COLO829 (cell line): ENCODE data around the gene KCNJ8.
"Not testable (repeated sequence)": the region's sequence is repeated elsewhere in the genome, so short reads cannot be mapped to it uniquely, and the experiment has no call there.

Source experiments
- DNase-seq: peaks from one replicate; pipeline ENCODE4 v3.0.0; 2012; ENCODE audit warnings: low spot score

Gene KCNJ8

DNA sequence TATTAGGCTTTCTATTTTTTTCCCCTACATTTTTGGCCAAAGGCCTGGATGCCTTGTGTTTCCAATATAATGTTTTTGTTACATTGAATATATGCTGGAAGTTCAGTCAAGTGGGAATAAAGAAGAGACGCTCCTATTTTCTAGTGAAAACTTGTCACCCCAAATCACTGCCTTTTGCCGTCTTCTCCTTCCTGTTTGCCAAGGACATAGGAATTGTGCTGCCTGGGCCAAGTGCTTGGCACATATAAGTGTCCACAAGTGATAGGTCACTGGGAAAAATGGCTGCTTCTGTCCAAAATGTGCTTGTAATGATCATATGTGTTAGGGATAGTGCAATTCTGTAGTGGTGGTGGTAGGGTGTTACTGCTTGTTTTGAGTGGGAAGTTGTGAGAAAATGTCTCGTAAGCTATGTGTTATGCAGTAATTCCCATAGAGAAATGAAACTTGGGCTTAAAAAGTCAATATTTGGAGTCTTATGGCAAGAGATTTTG lies 11.6 kb upstream of the KCNJ8 start:
- DNase-seq: no peak

DNA sequence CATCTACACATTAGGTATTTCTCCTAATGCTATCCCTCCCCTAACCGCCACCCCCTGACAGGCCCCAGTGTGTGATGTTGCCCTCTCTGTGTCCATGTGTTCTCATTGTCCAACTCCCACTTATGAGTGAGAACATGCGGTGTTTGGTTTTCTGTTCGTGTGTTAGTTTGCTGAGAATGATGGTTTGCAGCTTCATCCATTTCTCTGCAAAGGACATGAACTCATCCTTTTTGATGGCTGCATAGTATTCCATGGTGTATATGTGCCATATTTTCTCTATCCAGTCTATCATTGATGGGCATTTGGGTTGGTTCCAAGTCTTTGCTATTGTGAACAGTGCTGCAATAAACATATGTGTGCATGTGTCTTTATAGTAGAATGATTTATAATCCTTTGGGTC lies 8.2 kb upstream of the KCNJ8 start:
- DNase-seq: not testable (repeated sequence)

DNA sequence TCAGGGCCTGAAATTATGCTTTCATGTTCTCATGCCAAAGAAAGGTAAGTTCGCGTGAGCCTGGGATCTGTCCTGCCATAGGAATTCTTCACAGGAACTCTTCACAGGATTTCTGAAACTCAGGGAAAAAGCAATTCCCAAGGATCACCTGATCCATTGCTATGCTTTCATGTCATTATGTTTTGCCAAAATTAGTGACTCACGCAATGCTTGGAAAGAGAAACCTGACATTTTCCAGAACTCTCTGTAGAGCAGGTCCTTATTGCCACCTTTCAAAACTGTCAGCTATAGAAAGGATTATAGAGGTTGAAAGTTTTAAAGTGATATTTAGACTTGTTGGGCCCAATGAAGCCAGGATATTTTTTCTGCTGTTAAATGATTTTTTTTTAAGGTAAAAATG lies 6.3 kb upstream of the KCNJ8 start:
- DNase-seq: no peak

DNA sequence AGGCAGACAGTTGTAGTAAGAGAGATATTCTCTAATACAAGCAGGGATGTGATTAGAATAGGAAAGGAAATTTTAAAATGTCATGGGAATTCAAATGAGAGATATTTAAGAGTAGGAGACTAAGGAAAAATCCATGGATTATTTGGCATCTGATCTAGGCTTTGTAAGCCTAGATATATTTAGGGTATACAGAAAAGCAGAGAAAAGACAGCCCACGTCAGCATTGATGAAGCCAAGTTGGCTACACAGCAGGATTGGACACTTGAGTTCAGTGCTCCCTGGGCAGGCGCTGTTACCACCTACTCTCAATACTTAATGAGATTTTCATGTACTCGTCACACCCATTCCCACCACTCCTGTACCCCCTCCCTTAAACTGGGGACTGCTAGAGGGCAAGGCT lies 1.7 kb upstream of the KCNJ8 start:
- DNase-seq: no peak

DNA sequence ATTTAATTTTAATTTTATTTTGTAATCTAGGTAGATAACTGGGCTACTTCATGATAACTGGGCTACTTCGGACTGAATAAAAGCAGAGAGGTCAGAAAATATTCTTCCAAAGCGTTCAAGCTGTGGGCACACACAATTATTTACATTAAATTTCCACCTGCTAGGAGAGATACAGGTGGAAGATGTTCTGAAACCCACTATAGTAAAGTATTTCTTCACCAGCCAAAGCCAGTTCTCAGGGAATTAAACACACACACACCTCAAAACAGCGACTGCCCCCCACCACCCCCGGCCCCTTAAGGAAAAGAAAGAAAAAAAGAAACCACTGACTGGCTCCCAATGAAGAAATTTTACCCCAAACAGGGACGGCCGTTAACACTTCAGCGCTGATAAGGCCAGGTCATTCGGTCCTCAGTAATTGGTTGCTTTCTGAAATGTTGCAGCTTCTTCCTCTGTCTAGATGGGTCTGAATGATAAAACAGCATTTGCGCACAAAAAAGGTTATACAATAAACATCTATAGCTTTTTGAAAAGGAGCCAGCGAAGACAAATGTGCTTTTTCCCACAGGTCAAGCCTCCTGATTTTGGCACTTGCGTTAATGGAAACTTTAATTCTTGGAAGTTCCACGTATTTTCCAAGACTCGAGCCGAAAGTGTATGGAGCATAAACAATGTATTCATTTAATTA lies 771 bp upstream of the KCNJ8 start:
- no peak for DNase-seq

DNA sequence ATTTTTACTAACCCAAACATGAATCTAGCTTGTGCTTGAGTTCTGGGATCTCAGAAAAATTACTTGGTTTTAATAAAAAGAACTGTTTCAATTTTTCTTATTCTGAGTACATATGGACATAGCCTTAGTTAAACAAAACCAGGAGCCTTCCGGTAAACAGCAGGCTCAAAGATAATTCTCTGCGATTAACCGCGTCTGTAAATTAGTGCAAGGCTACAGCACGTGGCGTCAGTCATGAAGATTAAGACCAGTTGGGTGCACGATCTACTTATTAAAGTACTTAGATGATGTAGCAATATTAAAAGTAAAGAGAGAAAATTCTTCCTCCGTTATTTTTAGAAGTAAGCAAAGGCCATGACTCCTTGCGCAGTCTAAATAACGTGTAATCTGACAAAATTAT lies 700 bp downstream of the KCNJ8 start:
- no peak for DNase-seq

DNA sequence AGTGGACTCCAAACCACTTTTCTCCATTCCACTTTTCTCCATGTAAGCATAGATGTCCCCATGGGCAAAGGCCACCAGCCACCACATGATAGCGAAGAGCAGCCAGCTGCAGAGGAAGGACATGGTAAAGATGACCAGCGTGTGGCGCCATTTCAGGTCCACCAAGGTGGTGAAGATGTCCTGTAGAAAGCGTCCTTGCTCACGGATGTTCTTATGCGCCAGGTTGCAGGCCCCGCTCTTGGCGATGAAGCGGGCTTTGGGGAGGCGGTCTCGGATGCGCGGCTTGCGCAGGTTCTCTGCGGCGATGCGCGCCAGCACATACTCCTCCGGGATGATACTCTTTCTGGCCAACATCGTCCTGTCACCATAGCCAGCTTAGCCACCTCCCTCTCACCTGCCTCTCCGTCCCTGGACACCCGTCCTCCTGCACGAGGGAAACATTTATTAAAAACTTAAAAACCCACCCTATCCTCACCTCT lies 1.2 kb downstream of the KCNJ8 start:
- no peak for DNase-seq

DNA sequence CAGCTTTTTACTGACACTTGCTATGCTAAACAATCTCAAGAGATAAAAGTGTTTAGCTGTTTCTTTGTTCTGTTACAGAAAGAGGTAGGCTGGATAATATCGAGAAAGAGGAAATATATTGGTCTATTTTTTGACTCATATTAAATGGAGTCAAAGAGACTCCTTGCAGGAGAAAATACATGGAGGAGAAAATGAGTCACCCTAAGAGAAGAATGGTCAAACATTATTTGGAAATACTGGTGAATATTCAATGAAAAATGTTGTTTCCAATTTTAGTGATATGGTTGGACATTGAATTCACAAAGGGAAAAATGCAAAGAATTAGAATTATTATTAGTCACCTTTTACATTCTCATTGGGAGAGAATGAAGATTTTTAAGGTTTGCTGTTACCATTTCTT lies 3.2 kb downstream of the KCNJ8 start:
- no peak for DNase-seq

DNA sequence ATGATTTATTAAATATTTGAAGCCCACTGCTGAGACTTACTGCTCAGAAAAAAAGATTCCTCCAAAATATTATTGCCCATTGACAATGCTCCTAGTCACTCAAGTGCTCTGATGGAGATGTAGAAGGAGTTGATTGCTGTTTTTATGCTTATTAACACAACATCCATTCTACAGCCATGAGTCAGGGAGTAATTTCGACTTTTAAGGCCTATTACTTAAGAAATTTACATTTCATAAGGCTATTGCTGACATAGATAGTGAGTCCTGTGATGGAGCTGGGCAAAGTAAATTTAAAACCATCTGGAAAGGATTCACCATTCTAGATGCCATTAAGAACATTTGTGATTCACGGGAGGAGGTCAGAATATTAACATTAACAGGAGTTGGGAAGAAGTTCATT lies 5.2 kb downstream of the KCNJ8 start:
- no peak for DNase-seq

DNA sequence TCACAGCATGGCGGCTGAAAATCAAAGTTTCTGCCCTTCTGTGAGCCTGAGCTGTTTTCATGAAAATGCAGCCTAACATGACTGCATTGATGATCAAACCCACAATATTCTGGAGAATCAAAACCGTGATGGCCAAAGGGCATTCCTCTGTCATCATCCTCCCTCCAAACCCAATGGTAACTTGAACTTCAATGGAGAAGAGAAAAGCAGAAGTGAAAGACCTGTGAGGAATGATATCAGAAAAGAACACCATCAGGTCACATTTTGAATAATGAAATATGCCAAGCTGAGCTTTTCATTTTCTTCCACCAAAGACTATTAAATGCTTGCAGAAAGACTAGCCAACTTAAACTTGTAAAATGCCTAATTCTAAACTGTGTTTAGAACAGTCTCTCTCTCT lies 8.1 kb downstream of the KCNJ8 start:
- no peak for DNase-seq

DNA sequence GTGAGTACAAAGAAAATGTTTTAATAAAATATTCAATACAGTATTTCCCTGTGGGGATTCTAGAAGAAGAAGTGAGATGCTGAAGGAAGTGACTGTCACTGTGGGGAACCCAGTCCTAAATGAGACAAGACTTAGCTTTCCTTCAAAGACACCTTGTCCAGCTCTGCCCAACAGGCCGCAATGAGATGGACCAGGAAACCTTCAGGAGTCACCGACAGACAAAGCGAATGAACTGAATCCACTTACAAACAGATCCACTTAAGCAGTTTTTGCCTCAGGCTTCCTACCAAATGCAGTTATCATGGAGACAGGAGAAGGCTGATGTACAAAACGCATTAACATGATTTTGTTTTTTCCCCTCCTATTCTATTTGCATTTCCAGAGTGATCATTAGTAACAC lies 9.6 kb downstream of the KCNJ8 start:
- no peak for DNase-seq

DNA sequence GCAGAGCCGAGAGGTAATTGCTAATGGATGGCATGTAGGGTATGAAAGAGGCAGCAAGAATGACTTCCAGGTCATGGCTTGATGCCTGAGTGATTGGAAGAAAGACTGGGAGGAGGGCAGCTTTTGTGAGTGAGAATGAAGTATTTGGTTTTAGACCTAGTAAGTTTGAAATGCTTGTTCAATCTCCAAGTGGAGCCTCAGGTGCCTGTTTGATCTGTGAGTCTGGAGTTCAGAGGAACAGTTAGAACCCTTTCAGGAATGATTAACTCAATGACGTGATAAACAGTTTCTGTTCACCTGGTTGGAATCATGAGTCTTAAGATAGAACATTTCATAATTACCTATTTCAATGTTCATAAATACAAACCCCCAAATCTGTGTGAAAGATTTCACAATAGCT lies 10.4 kb downstream of the KCNJ8 start:
- DNase-seq: no peak

DNA sequence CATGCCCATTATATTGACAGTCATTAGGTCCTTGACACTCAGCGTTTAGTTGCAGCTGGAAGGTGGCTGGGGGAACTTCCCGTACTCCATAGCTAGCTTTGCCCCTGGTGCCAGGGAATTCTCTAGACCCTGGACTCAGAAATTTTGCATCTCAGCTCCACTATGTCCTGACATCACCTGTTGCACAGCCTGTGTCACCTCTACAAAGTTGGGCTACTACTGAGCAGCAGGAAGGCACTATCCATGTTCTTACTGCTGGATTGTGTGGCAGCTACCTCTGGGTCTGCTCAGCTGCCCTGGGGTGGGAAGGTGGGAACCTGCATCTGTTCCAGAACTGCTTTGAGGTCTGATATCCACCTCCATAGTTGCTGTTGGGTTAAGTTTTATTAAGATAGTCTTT lies 11.0 kb downstream of the KCNJ8 start:
- no peak for DNase-seq

DNA sequence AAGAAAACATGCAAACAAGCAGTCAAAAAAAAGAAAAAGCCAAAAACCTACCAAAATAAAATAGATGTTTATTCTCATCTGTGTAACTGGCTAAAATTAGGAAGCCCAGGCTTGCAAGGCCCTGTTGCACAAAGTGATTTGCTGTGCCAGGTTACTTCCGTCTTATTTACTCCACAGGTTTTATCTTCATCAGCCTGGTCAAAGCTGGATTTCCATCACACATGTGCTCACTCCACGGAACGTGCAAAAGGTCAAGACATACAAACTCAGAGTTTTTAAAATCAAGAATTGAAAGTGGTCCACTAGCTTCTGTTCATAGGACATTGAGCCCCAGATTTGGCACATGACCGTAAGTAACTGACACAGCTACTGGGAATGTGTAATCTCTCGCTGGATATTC lies 14.8 kb downstream of the KCNJ8 start:
- no peak for DNase-seq

DNA sequence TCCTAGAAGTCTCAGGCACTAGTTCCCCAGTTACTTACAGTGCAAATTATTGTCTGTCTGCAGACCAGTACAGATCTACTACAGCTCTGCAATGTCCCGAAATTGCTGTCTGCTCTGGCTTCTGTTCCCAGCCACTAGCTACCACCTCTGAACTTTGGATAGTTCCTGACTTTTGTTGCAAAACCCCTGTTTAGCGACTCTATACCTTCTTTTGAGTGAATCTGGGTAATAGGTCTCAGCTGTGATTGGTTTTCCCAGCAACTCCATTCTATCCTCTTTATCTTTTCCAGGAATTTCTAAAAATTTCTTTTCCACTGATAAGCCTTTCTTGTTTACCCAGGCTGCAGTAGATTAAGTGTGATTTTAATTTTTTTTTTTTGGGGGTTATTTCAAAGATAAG lies 16.8 kb downstream of the KCNJ8 start:
- DNase-seq: no peak

DNA sequence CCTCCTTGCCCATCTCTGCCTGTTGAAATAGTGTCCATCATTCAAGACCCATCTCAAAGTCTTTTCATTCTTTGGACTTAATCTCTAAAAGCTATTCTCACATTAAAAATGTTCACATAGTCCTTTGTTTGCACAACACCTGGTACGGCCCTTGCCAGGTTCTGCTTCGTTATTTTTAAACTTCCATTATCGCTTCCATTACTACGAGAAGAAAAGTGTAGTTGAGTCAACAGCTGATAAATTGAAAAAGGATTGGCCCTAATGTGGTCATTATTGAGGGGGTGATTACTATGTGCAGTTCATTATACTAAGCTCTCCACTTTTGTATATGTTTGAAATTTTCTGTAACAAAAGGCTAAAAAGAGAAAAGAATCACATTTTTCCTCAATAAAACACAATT lies 17.8 kb downstream of the KCNJ8 start:
- no peak for DNase-seq

DNA sequence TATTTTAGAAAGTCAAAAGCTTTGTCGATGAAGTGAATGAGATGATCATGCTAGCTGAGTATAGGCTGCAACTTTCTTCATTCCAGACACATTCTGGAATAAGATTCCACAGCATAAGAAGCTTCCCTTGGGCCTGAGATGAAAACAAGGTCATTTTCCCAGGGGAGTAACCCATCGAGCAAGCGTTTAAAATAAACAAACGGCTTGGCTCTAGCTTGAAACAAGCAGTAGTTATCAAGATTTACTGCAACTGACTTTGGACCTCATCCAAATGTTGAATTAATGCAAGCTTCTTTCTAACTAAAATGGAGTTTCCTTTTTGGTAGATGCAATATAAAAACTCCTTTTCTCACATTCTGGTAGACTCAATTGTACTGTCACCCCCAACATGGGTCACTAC lies 23.0 kb downstream of the KCNJ8 start:
- peak; percentile 22 for DNase-seq

DNA sequence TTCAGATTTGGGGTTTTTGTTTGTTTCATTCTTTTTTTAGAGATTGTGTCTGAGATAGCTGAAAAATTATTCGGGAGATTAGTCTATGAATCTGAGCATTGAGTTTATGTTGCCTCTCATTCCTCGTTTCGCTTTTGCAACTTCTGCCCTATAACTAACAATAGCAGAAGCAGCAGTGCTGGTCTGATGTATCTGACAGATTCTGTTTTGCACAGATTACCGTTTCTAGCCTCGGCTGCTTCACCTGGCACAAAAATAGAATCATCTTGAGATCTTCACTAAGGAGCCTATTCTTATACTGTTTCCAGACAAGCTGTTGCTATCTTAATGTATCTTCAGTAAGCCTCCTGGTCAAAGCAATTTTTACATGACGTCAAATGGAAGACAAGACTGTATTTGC lies 29.2 kb downstream of the KCNJ8 start:
- DNase-seq: no peak

DNA sequence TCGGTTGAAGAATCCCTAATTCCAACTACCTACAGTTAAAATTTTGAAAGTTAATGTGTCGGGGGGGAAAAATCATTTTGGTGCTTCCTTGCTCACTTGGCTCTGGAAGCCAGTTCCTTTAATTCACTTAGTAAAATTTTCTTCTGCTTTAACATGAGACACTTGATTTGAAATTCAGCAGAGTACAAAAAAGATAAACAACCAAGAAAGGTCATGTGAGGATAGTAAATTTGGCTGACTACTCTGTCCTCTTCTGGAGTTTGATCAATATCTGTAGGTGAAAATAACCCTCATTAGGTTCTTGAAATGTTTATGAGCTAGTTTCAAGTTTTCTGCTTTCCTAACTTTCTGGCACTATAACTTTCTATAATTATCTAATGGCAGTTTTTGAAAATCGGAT lies 43.4 kb downstream of the KCNJ8 start:
- no peak for DNase-seq

DNA sequence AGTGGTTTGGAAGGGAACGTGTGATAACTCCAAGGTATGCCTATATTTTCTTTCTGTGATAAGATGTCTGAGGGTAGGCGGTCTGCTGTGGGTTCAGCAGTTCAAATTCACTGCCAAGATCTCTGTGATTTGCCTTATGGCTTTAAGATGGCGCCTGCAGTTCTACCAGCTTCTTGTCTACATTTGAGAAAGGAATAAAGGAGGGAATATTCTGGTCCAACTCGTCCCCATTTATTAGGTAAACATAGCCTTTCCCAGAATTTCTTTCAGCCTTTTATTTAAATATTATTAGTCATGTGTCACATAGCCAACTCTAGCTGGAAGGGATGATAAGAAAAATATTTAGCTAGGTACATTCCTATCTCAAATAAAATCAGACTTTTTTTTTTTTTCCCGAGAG lies 48.8 kb downstream of the KCNJ8 start:
- no peak for DNase-seq

DNA sequence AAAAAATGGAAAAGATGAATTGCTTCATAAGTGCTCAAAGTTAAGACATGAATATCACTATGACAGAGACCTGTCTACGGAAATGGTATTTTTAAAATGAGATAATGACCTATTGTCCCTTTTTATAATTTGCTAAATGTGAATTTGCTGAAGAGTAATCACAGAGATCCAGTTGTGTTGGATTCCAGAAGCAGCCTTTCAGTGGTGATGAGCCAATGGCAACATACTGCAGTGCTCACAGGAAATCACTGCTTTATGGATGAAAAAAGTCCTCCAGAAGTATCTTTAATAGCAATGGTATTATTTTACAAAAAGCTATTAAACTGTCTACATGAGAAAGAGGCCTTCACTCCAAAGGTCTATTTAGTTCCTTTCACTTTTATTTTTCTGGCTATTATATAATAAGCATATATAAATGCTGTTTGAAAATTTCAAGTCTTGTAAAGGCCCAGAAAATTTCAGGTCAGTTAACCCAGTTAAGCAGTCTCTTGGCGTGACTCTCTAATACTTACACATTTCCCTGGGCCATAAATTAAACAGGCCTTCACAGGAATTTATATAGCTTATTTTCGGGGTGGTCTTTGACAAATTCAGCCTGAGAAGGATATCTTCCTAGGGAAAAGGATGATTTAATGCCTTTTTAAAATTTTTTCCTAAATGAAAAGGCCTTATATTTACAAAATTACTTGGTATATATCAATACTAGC lies 55.4 kb downstream of the KCNJ8 start:
- no peak for DNase-seq

DNA sequence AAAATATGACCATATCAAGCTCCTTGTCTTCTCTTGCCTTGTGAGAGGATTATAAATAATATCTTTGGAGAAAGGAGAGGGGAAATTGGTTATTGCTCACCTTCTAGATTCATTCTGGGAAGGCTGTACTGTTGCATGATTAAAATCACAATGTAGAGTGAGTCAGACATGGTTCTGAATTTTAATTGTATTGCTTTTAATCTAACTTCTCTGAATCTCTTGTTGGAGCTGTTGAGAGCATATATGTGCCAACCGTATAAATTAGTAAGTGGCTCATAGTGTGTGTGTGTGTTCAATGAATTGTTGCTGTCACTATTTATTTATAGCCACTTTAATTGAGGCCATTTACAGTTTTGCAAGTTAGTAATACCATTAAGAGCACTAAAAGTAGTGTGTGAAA lies 56.1 kb downstream of the KCNJ8 start:
- DNase-seq: no peak

DNA sequence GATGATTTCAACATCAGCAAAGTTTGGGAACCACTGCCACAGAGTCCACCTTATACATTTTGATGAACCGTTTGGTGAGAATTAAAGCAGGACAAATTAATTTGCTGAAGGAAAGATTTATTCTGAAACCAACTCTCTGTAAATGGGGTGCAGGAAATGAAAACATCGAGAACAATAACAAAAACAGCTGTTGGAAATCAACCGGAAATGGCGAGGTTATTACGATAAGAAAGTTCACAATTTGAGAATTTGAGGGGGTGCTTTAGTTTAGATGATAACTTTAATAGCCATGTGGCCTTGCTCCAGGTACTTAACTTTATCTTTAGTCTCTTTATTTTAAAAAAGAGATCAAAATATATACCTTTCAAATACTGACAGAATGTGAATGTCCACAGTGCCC lies 56.7 kb downstream of the KCNJ8 start:
- DNase-seq: no peak

DNA sequence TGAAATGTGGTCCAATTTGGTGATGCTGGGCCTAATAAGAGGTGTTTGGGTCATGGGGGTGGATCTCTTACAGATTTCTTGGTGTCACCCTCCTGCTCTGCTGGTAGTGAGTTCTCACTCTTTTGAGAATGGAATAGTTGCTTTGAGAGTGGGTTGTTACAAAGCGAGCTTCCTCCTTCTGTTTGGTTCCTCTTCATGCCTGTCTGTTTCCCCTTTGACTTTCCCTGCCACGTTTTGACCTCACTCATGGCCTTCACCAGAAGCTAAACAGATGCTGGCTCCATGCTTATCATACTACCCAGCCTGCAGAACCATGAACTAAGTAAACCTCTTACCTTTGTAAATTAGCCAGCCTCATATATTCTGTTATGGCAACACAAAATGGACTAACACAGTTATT lies 59.1 kb downstream of the KCNJ8 start:
- no peak for DNase-seq
